HG02943 (cell line): ENCODE data around the gene ZBTB14.

Experiments
- ATAC-seq: cut with Tn5 transposase; IDR thresholded peaks from one replicate; pipeline ENCODE4 v1.9.1; 2021; ENCODE audit warnings: mild to moderate bottlenecking, low read depth, moderate library complexity; ENCODE audit not compliant: unreplicated experiment

ZBTB14 gene

DNA sequence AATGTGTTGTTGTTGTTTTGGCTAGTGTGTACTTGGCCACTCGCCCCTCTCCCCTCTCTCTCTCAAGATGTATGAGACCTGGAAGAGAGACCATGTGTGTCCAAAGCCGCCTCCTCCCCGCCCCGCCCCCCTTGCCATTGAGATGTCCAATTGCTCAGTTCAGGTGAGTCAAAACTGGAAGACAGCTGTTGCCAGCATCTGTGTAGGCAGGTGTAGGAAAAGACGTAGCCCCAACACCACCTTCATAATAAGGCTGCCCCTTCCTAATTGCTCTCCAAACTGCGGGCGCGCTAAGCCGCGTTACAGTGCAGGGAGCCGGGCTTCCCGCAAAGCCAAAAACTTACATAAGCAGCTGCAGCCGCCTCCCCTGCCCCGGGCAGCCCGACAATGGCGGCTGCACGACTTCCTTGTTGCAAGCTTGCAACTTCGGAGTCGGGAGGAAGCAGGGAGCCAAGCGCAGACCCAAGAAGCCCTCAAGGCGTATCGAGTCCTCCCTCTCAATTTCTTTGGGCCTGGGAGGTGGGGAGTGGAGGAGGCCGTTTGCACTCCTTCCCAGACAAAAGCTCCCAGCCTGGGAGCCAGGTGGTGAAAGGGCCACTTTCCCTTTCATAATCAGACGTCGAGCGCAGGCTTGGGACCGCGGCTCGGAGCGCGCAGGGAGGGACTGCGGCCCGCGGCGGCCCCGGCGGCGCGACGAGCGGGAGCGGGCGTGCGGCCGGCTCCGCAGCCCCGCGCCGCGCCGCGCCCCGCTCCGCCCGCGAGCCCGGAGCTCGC, 882 bp downstream of the ZBTB14 start:
- peak; percentile 20 for ATAC-seq

DNA sequence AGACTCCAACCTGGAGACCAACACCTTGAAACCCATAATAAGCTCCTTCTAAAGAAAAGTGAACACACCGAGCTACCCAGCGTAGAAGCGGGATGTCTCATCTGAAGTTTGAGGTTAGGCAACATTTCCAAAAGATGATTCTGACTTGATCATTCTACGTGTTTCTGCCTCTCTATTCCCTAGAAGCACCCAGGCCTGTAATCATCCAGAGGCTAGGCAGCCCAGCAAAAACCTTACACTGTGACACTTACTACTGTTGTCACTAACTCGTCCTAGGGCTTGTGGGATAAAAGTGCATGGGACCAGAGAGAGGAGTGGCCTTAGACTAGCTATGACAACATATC, 1.4 kb downstream of the ZBTB14 start:
- no peak for ATAC-seq

DNA sequence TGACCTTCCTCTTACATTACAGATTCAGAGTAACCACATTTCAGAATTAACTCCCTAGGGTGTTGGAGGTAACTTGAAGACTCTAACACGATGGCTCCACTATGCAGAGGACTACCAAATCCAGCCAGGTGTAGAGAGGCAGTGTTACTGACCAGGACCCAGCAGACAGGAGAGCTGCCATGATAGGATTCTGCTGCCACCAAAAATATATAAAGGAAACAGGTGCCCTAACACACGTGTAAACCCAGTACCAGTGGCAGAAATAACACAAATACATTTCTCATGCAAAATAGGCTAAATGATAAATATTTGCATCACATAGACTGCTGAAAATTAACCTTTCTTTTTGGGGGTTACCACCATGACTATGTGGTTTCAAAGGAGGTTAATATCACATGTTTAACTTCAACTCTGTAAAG, 7.0 kb downstream of the ZBTB14 start:
- peak; percentile 77 for ATAC-seq

DNA sequence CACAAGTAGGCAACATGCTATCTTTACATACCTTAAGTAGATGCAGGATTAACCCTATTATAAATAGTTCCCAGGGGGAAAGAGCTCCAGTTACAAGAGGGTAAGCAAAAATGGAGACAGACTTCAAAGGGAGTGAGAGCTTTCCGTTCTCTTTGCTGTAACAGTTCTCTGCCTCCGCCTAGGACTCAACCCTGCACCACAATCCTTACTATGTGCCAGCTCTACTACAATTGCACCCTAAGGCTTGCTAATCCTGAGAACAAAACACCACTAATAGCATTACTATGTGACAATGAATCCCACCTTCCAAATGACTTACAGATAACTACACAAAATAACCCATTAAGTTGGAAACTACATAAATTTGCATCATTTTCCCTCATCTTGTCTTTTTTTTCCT, 7.7 kb downstream of the ZBTB14 start:
- no peak for ATAC-seq

DNA sequence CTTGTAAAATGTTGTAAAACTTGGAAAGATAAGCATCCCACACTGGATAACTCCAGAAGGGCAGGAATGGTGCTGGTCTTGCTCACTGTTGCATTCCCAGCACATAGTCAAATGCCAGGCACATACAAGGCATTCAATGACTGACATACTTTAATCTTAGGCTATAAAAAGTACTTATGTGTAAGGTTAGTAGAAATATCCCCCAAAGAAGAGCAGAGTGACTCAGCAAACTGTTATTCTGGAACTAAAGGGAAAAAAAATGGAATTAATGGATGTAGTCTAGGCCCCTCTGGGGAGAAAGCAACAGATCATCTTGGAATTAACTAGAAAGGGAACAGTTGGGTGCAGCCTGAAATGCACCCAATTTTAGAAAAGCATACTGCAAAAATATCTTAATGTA, 9.0 kb downstream of the ZBTB14 start:
- no peak for ATAC-seq

DNA sequence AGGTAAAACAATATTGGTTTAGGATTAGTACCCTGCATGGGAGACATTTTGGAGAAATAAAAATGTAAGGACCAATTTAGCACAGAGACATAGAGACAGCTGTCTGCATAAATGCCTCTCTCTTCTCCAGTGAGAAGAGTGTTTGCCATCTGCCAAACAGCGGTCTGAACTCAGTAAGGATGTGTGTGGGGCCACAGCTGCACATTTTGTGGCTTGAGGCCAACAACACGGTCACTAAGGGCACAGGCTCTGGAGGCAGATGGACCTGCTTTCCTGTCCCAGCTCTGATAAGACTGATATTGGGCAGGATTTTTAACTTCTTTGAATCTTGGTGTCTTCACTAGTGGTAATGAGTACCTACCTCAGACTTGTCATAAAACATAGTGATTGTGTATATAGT, 10.2 kb downstream of the ZBTB14 start:
- ATAC-seq, result no peak

DNA sequence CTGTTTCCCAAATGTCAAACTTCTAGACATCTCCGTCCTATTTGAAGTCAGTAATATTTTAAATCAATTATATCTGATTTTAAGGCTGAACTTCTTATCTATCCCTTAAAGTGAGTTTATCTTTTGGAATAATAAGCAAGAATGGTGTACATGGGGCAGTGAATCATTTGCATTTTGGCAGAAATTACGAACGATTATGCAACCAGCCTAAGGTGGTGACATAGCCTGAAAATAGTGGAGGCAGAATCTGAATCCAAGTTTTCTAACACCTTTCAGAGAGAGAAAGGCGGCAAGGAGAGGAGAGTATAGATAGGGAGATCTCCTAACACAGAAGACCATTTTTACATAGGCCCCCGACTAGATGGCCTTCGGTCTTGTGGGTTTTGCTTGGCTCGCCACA, 10.7 kb downstream of the ZBTB14 start:
- ATAC-seq, result no peak

DNA sequence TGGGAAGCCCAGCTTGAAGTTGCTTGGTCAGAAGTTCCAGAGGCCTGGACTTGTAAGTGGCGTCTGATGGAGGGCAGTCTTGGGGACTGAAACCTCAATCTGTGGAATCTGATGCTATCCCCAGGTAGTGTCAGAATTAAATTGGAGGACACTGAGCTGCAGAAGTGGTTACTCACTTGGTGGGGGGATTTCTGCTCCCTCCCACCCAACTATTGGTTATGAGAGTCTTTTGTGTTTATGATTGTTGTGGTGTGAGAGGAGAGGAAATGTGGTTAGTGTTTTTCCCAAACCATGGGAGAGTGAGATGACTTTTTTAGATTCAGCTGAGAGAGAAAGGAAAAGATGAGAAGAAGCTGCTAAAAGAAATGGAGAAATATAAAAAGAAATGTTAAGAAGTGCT, 12.8 kb downstream of the ZBTB14 start:
- no peak for ATAC-seq

DNA sequence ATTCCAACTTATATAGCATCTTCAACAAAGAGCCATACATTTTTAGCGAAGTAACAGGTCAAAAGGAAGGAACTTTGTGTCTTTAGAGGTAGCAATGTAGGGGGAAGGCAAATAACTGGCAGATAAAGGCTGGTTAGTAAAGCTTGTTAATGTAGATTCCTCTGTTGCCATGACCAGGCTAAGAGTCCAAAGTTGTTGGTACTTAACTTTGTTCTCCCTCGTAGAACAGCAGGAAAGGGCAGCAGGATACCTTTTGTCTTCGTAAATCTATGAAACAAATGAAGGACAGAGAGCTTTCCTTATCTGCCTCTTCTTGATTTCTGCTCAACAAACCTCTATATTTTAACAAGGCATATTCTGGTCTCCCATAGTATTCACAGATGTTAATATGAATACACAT, 18.6 kb downstream of the ZBTB14 start:
- no peak for ATAC-seq

DNA sequence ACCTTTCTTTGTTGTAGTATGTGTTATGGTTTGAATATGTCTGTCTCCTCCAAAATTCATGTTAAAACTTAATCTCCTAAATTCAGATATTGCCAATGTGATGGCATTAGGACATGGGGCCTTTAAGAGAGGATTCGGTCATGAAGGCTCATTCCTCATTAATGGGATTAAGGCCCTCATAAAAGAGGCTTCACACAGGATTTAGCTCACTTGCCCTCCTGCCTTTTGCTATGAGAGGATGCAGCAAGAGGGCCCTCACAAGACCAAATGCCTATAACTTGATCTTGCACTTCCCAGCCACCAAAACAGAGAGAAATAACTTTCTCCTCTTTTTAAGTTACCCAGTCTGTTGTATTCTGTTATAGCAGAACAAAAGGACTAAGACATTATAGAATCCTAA, 19.7 kb downstream of the ZBTB14 start:
- ATAC-seq, result no peak

DNA sequence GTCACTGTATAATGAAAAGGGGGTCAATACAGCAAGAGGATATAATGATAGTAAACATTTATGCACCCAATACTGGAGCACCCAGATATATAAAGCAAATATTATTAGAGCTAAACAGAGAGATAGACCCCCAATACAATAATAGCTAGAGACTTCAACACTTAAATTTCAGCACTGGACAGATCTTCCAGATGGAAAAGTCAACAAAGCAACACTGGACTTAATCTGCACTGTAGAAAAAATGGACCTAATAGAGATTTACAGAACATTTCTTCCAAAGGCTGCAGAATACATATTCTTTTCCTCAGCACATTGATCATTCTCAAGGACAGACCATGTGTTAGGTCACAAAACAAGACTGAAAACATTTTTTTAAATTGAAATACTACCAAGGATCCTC, 26.7 kb downstream of the ZBTB14 start:
- no peak for ATAC-seq

DNA sequence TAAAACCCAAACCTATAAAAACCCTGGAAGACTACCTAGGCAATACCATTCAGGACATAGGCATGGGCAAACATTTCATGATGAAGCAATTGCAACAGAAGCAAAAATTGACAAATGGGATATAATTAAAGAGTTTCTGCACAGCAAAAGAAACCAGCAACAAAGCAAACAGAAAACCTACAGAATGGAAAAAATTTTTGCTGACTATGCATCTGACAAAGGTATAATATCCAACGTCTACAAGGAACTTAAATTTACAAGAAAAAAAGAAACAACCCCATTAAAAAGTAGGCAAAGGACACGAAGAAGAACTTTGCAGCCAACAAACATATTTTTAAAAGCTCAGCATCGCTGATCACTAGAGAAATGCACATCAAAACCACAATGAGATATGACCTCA, 28.8 kb downstream of the ZBTB14 start:
- ATAC-seq, result no peak

DNA sequence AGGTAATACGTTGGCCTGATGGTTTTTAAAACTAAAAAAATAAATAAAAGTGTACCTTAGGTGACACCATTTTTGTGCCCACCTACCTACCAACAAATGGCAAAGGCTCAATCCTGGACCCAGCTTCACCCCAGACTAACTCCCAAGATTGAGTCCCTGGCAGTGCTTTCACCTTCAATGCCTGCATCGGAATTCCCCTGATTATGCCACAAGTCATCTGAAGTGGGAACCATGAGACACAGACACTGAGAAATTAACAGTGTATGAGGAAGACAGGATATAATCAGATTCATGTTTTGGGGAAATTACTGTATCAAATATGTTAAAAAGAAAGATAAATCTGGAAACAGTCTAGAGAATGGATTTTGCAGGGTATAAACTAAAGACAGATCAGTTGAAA, 41.6 kb downstream of the ZBTB14 start:
- no peak for ATAC-seq

DNA sequence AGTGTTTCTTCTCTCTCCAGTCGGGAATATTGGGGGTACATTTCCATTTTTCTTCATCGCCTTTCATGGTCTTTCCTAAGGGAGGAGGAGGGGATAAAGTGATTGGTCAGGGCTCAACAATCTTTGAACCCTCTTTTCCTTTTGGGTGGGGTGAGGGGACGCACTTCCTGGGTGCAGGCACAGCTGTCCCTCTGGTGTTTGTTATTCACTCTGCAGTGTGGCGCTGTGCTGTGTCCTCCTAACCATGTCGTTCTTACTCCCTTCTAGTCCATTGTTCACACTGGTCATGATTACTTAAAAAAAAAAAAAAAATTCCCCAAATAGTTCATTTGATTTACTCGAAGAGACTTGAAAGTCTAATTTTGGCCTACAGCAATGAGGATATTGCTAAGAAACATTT, 44.4 kb downstream of the ZBTB14 start:
- no peak for ATAC-seq

DNA sequence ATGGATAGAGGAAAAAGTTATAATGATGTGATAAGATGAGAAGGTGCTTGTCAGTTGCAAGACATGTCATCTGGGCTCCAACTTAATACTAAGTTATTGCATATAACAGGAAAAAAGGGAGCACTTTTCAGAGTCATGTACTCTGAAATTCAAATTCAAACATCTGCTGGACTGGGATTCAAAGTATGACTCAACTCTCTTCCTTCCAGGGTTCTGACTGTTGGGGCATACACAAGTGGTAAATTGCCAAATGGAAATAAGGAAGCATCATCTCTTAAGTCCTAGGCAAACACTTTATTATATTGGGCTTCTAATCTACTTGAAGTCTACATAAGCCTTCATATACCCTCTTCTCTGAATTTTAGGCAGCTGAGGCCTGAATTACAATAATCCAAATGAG, 44.9 kb downstream of the ZBTB14 start:
- no peak for ATAC-seq

DNA sequence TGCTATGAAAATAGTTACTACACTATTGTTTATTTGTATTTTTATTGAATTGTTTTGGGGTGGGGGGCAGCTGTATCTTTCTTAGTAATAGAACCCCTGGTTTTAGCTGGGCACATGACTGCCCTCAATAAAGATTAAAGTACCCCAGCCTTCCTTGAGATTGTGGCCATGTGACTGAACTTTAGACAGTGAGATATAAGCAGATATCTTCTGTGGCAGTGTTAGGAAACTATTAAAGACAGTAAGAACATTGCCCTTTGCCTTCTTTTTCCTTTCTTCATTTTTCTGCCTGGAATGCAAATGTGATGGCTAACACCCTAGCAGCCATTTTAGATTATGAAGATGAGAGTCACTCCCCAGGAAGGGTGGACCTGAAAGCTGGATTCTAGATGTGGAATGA, 50.6 kb downstream of the ZBTB14 start:
- no peak for ATAC-seq

DNA sequence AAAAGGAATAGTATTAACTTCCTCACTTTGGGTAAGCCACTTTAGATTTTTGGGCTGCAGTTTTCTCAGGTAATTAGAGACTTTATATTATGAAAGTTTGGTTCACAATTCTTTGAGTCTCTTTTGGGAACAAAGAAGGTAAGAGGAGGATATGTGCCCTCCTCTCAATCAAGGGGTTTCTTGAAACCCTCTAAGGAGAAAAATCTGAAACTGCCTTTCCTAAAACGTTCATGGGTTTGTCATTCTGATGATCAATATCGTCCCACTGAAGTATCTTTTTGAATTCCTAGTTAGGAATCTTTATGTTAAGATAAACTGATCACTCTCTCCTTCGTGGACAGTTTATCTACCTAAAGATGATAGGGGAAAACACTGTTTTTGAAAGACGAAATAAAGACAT, 56.1 kb downstream of the ZBTB14 start:
- ATAC-seq, result no peak
